ENCODE results near the gene ALDH1A1.
A peak's percentile ranks its signal among the peaks of the same experiment; 100 is the strongest.
"Not testable (repeated sequence)": the region's sequence is repeated elsewhere in the genome, so short reads cannot be mapped to it uniquely, and the experiment has no call there.

Gene ALDH1A1

GRCh38 chr9:72895122-72895521 is 57.7 kb downstream of the ALDH1A1 start:
- no peak for DNase-seq

GRCh38 chr9:72894342-72894741 is 58.5 kb downstream of the ALDH1A1 start:
- DNase-seq: no peak

- no peak for DNase-seq
These were observed 59.4 kb downstream of the ALDH1A1 start for GRCh38 chr9:72893437-72893836.

- no peak for DNase-seq
These were observed 61.8 kb downstream of the ALDH1A1 start for GRCh38 chr9:72891043-72891442.

GRCh38 chr9:72888943-72889342 is 63.9 kb downstream of the ALDH1A1 start:
- DNase-seq: no peak

- DNase-seq: no peak
These were observed 64.8 kb downstream of the ALDH1A1 start for GRCh38 chr9:72888067-72888466.

GRCh38 chr9:72886386-72886785 is 66.5 kb downstream of the ALDH1A1 start:
- no peak for DNase-seq

- DNase-seq: no peak
These were observed 68.3 kb downstream of the ALDH1A1 start for GRCh38 chr9:72884508-72884907.

- no peak for DNase-seq
These were observed 69.0 kb downstream of the ALDH1A1 start for GRCh38 chr9:72883875-72884274.

GRCh38 chr9:72882117-72882775 is 70.6 kb downstream of the ALDH1A1 start:
- DNase-seq: peak in 2 of 14 donors; percentile 3 to 4

- DNase-seq: no peak
These were observed 72.0 kb downstream of the ALDH1A1 start for GRCh38 chr9:72880821-72881220.

- DNase-seq: peak in 1 of 14 donors; percentile 1
These were observed 77.6 kb downstream of the ALDH1A1 start for GRCh38 chr9:72875221-72875620.

GRCh38 chr9:72874344-72874743 is 78.5 kb downstream of the ALDH1A1 start:
- DNase-seq: no peak

GRCh38 chr9:72873456-72873855 is 79.4 kb downstream of the ALDH1A1 start:
- no peak for DNase-seq

- DNase-seq: no peak
These were observed 80.1 kb downstream of the ALDH1A1 start for GRCh38 chr9:72872718-72873117.

- DNase-seq: no peak
These were observed 81.2 kb downstream of the ALDH1A1 start for GRCh38 chr9:72871685-72872084.

- no peak for DNase-seq
These were observed 88.5 kb downstream of the ALDH1A1 start for GRCh38 chr9:72864327-72864726.

- no peak for DNase-seq
These were observed 89.3 kb downstream of the ALDH1A1 start for GRCh38 chr9:72863456-72864094.

- not testable (repeated sequence) for DNase-seq
These were observed 90.1 kb downstream of the ALDH1A1 start for GRCh38 chr9:72862788-72863187.

- DNase-seq: peak in 1 of 14 donors; percentile 13
These were observed 94.6 kb downstream of the ALDH1A1 start for GRCh38 chr9:72858089-72858912.

GRCh38 chr9:72857624-72857996 is 95.2 kb downstream of the ALDH1A1 start:
- no peak for DNase-seq

GRCh38 chr9:72856972-72857623 is 95.8 kb downstream of the ALDH1A1 start:
- peak in 1 of 14 donors; percentile 71 for DNase-seq
